H1 (cell line): ENCODE measurements around the gene SIPA1L3. TPM values are rescaled to one million over a fixed set of nuclear protein-coding genes. Genes with fewer than 3 reads are reported as not detected.

Source experiments
- ASH2L ChIP-seq: fragments of 200-600, 300-600 bp; sonication (generic); IDR thresholded peaks from one replicate; pipeline ENCODE4 v1.7.1; 2017; ENCODE audit warnings: low read length
- BACH1 ChIP-seq: IDR thresholded peaks from 2 replicates; pipeline ENCODE4 v1.6.1; 2012; ENCODE audit warnings: low read length, improper control_type of control experiment
- BRCA1 ChIP-seq: IDR thresholded peaks from 2 replicates; pipeline ENCODE4 v1.6.1; 2012; ENCODE audit warnings: low read depth, low read length, improper control_type of control experiment
- GTF2F1 ChIP-seq: IDR thresholded peaks from 2 replicates; pipeline ENCODE4 v1.6.1; 2012; ENCODE audit warnings: low read depth, low read length, improper control_type of control experiment, borderline replicate concordance
- HDAC6 ChIP-seq: IDR thresholded peaks from one replicate; pipeline ENCODE4 v1.7.1; 2012; ENCODE audit warnings: low read depth, mild to moderate bottlenecking, inconsistent platforms, low read length, moderate library complexity
- JUN ChIP-seq: IDR thresholded peaks from 2 replicates; pipeline ENCODE4 v1.6.1; 2011; ENCODE audit warnings: low read depth, mild to moderate bottlenecking, improper control_type of control experiment, low read length
- RAD21 ChIP-seq, 2 experiments: IDR thresholded peaks in 1 of 2; conservative IDR thresholded peaks in 1 of 2; 2 replicates each; pipeline ENCODE4 v1.6.1; 2011; ENCODE audit warnings: low read depth in 2 of 2, low read length in 2 of 2, improper control_type of control experiment in 1 of 2, inconsistent platforms in 1 of 2, mild to moderate bottlenecking in 1 of 2, moderate library complexity in 1 of 2
- polyA plus RNA-seq, 7 experiments: library from polyadenylated mRNA; depleted of rRNA in 3 of 7; stranded (reverse) in 5 of 7; unstranded in 2 of 7; fragments of >200 nt in 5 of 7; fragments of 200-250 nt in 2 of 7; gene quantifications; 1 replicate in 5 of 7; 2 replicates in 1 of 7; 4 replicates in 1 of 7; pipeline versions ENCODE4 v1.2.1 to v1.2.3, GENCODE V29; 2011 to 2013; ENCODE audit warnings: missing spikeins in 2 of 7, mixed read lengths in 2 of 7
- total RNA-seq: library from RNA; stranded (reverse); fragmentation: NEBNext Ultra II Directional; extraction: Animal tissue kit (Norgen Biotek cat#: 25700); gene quantifications from 2 replicates; pipeline ENCODE4 v1.2.1, GENCODE V29; 2021
- TF ChIP-seq, protein P1 (sequence below): IDR thresholded peaks from 2 replicates; pipeline ENCODE4 v1.6.1; 2012; ENCODE audit warnings: inconsistent platforms

SIPA1L3 gene
- total and polyA plus RNA-seq, 2 of the 8 experiments (the other 6 are each of a cell fraction or from before 2014, with no cell fraction given), result 15.0 to 54.9 TPM

GRCh38 chr19:38210458-38210987 is 303.5 kb downstream of the SIPA1L3 start (continued):
- no peak for TF ChIP-seq JUN
- TF ChIP-seq RAD21 (IDR thresholded peaks at IDR 0.05 in 1 of 2, conservative IDR thresholded peaks at IDR 0.05 in 1 of 2; ENCODE audit: low read depth in 2 of 2, low read length in 2 of 2), result no peak
- no peak for TF ChIP-seq BACH1
- TF ChIP-seq HDAC6, result no peak
- TF ChIP-seq, protein P1, sequence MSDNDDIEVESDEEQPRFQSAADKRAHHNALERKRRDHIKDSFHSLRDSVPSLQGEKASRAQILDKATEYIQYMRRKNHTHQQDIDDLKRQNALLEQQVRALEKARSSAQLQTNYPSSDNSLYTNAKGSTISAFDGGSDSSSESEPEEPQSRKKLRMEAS, result peak; percentile 25; the same call in 1 of the 2 replicates
- TF ChIP-seq GTF2F1, result no peak
- peak; percentile 48 for TF ChIP-seq ASH2L
- no peak for TF ChIP-seq BRCA1
